Measurements from ENCODE around the gene CD200R1L. TPM values are rescaled to one million over a fixed set of nuclear protein-coding genes. Genes with fewer than 3 reads are reported as not detected.

Gene CD200R1L
- total RNA-seq, 2 experiments from 2014 or later = not detected

DNA sequence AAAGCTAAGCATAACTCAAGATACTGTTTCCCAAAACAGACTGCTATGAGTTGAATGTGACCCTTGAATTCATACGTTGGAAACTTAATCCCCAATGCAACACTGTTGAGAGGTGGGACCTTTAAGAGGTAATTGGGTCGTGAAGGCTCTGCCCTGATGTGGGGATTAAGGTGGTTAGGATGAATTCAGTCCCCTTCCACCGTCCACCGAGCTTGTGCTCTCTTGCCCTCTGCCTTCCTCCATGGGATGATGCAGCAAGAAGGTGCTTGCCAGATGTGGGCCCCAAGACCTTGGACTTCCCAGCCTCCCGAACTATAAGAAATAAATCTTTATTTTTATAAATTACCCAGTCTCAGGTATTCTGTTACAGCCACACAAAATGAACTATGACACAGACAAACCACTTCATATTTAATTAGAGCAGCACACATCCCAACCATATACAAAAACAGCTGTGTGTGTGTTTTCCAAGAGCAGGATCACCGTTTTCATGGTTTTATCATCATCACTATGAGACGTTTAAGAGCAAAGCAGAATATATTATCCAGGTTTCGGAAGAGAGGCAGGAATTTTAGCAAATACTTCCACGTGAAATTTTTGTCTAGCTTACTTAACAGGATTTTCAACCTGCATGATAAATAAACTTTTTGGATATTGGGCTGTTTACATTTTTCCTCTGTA, 61.2 kb downstream of the CD200R1L start:
- TF ChIP-seq, protein P1, sequence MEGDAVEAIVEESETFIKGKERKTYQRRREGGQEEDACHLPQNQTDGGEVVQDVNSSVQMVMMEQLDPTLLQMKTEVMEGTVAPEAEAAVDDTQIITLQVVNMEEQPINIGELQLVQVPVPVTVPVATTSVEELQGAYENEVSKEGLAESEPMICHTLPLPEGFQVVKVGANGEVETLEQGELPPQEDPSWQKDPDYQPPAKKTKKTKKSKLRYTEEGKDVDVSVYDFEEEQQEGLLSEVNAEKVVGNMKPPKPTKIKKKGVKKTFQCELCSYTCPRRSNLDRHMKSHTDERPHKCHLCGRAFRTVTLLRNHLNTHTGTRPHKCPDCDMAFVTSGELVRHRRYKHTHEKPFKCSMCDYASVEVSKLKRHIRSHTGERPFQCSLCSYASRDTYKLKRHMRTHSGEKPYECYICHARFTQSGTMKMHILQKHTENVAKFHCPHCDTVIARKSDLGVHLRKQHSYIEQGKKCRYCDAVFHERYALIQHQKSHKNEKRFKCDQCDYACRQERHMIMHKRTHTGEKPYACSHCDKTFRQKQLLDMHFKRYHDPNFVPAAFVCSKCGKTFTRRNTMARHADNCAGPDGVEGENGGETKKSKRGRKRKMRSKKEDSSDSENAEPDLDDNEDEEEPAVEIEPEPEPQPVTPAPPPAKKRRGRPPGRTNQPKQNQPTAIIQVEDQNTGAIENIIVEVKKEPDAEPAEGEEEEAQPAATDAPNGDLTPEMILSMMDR (conservative IDR thresholded peaks at IDR 0.05; ENCODE audit: low read length) = no peak
- no peak for TF ChIP-seq EZH2phosphoT487 (IDR thresholded peaks at IDR 0.05; ENCODE audit: borderline replicate concordance, low read depth, low read length)
- Histone ChIP-seq H3K36me3 (ENCODE audit: insufficient read depth, low read length) (no peaks in the 10 kb centered on the region), H3K9me2 (ENCODE audit: insufficient read depth, low read length) (no peaks in the 10 kb centered on the region), H3K4me2 (ENCODE audit: low read length) (no peak overlapping the region), H4K20me1 (ENCODE audit: insufficient read depth, low read length) (no peaks in the 10 kb centered on the region), H3K4me3 (ENCODE audit: low read depth, low read length, poor library complexity, severe bottlenecking) (no peak overlapping the region), H3K27ac (ENCODE audit: low read depth, low read length, poor library complexity, severe bottlenecking) (no peak overlapping the region), H3K4me1 (ENCODE audit: insufficient read depth, low read length, poor library complexity, severe bottlenecking) (no peaks in the 10 kb centered on the region), H3K9me3 (ENCODE audit: low read length) (no peaks in the 10 kb centered on the region), H2AFZ (ENCODE audit: low read length) (no peak overlapping the region), H3K79me2 (ENCODE audit: insufficient read depth, low read depth, low read length) (no peaks in the 10 kb centered on the region)
- ChIA-PET CTCF (ENCODE audit: unreplicated experiment) (no interaction called here), POLR2A (interaction anchor here (0.6 to 2.4 kb wide), 5 partner anchors 9 to 16 kb away, joined by 3 to 8 read pairs (median 3); no protein-coding TSS in a partner anchor)
- intact Hi-C loops (cut with micrococcal nuclease; ENCODE audit: unreplicated experiment) = no loop called here
- DNase-seq (ENCODE audit: low spot score) = no peak
- BruUV-seq (replicated peaks) = no TSS peak

DNA sequence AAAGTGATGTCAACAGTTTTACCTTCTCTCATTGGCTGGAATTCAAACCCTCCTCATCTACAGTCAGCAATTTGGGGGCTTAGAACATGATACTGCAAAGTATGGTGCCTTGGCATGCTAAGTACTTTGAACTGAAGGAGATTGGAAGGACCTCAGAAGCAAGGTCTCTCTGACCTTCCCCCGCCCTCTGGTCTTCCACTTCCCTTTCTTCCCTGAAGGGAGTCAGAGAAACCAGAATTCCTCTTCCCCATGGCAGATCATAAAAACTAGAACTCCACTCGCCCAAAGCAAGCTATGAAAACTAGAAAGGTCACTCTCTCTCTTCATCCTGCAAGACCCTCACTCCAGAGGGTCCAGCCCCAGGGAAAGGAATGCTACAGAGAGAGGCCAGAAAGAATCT, 64.2 kb downstream of the CD200R1L start:
- Histone ChIP-seq H4K20me1 (ENCODE audit: insufficient read depth, low read length) (no peaks in the 10 kb centered on the region), H3K36me3 (ENCODE audit: insufficient read depth, low read length) (no peaks in the 10 kb centered on the region), H3K4me3 (ENCODE audit: low read depth, low read length, poor library complexity, severe bottlenecking) (no peak overlapping the region), H3K27ac (ENCODE audit: low read depth, low read length, poor library complexity, severe bottlenecking) (no peak overlapping the region), H2AFZ (ENCODE audit: low read length) (no peak overlapping the region), H3K79me2 (ENCODE audit: insufficient read depth, low read depth, low read length) (no peaks in the 10 kb centered on the region), H3K4me2 (ENCODE audit: low read length) (no peak overlapping the region), H3K4me1 (ENCODE audit: insufficient read depth, low read length, poor library complexity, severe bottlenecking) (no peaks in the 10 kb centered on the region), H3K9me3 (ENCODE audit: low read length) (no peaks in the 10 kb centered on the region), H3K9me2 (ENCODE audit: insufficient read depth, low read length) (no peaks in the 10 kb centered on the region)
- ChIA-PET POLR2A (no interaction called here), CTCF (ENCODE audit: unreplicated experiment) (no interaction called here)
- DNase-seq (ENCODE audit: low spot score) = no peak
- intact Hi-C loops (cut with micrococcal nuclease; ENCODE audit: unreplicated experiment) = no loop called here
- no peak for TF ChIP-seq EZH2phosphoT487 (IDR thresholded peaks at IDR 0.05; ENCODE audit: borderline replicate concordance, low read depth, low read length)
- TF ChIP-seq, protein P1 (conservative IDR thresholded peaks at IDR 0.05; ENCODE audit: low read length) = no peak
- no TSS peak for BruUV-seq (replicated peaks)

DNA sequence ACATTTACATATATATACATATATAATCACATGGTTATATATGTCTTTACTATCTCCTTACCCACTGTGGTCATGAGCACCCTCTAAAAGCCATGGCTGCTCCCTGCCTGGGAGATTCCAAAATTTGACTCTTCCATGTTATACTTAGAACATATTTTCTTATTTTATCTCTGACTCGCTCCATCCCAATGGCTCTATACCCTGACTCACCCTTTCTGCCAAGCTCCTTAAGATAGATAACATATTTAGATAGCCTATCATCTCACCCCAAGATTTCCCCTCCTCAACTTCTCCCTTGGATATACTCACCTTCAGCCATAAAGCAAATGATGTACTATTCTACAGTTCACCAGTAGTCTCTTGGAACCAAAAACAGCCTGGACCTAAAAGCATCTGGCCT, 65.1 kb downstream of the CD200R1L start:
- no TSS peak for BruUV-seq (replicated peaks)
- intact Hi-C loops (cut with micrococcal nuclease; ENCODE audit: unreplicated experiment) = no loop called here
- no peak overlapping the region for H3K27ac ChIP-seq (ENCODE audit: low read depth, low read length, poor library complexity, severe bottlenecking)
- DNase-seq (ENCODE audit: low spot score) = no peak
- no peaks in the 10 kb centered on the region for H3K36me3 ChIP-seq (ENCODE audit: insufficient read depth, low read length)
- TF ChIP-seq EZH2phosphoT487 (IDR thresholded peaks at IDR 0.05; ENCODE audit: borderline replicate concordance, low read depth, low read length) = no peak
- TF ChIP-seq, protein P1 (conservative IDR thresholded peaks at IDR 0.05; ENCODE audit: low read length) = no peak
- no peak overlapping the region for H2AFZ ChIP-seq (ENCODE audit: low read length)
- no peaks in the 10 kb centered on the region for H3K9me2 ChIP-seq (ENCODE audit: insufficient read depth, low read length)
- no peaks in the 10 kb centered on the region for H3K4me1 ChIP-seq (ENCODE audit: insufficient read depth, low read length, poor library complexity, severe bottlenecking)
- CTCF ChIA-PET (ENCODE audit: unreplicated experiment) = no interaction called here
- H4K20me1 ChIP-seq (ENCODE audit: insufficient read depth, low read length) = no peaks in the 10 kb centered on the region
- H3K79me2 ChIP-seq (ENCODE audit: insufficient read depth, low read depth, low read length) = no peaks in the 10 kb centered on the region
- no peak overlapping the region for H3K4me2 ChIP-seq (ENCODE audit: low read length)
- H3K4me3 ChIP-seq (ENCODE audit: low read depth, low read length, poor library complexity, severe bottlenecking) = no peak overlapping the region
- H3K9me3 ChIP-seq (ENCODE audit: low read length) = no peaks in the 10 kb centered on the region
- POLR2A ChIA-PET = interaction anchor here (0.6 to 1.3 kb wide), 3 partner anchors 9 to 775 kb away, joined by 3 read pairs; no protein-coding TSS in a partner anchor

Data from OCI-LY7 (cell line).